ENCODE data around the gene TRIM33.

DNA sequence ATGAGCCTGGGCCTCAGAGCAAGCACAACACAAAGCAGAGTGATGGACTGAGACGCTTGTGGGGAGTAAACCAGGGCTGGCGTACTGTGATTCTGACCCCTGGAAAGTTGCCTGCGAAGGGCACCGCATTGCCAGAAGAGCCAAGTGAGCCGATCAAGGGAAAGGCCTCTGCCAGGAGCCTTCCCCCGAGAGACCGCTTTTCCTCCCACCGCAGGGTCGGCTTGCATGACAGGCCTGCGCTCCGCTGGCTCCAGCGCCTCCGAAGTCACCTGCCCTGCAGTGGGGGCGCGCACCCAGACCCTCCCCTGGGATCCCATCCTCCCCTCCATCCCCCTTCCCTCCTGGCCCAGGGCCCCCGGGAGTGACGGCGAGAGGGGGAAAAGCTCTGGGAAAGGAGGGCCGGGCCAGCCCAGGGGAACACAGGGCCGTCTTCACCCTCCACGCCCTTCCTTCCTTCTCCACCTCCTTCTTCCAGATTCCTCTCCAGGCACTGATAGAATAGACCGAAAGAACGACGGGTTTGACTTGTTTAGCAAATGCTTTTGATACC, 165.0 kb downstream of the TRIM33 start:
- TF ChIP-seq, protein P1, sequence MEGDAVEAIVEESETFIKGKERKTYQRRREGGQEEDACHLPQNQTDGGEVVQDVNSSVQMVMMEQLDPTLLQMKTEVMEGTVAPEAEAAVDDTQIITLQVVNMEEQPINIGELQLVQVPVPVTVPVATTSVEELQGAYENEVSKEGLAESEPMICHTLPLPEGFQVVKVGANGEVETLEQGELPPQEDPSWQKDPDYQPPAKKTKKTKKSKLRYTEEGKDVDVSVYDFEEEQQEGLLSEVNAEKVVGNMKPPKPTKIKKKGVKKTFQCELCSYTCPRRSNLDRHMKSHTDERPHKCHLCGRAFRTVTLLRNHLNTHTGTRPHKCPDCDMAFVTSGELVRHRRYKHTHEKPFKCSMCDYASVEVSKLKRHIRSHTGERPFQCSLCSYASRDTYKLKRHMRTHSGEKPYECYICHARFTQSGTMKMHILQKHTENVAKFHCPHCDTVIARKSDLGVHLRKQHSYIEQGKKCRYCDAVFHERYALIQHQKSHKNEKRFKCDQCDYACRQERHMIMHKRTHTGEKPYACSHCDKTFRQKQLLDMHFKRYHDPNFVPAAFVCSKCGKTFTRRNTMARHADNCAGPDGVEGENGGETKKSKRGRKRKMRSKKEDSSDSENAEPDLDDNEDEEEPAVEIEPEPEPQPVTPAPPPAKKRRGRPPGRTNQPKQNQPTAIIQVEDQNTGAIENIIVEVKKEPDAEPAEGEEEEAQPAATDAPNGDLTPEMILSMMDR (IDR thresholded peaks at IDR 0.05; ENCODE audit: insufficient read depth, low read depth, low read length), result no peak
- TF ChIP-seq EZH2 (IDR thresholded peaks at IDR 0.05; ENCODE audit: insufficient read depth, low read length), result no peak
